Epithelial cell of alveolus of lung (primary cell): ENCODE results near the gene RBM15. TPM values are rescaled to one million over a fixed set of nuclear protein-coding genes. Genes with fewer than 3 reads are reported as not detected.

Source experiments
- total RNA-seq: library from RNA; depleted of rRNA; stranded (reverse); fragments of >200 nt; gene quantifications from 2 replicates; pipeline ENCODE4 v1.2.1, GENCODE V29; 2015

Gene RBM15
- total RNA-seq, result 20.3 and 31.5 TPM in 2 replicates

GRCh38 chr1:110338886-110339406 is at the start of gene RBM15:
Gene RBM15 (plus strand): TSS chr1:110339377. CDS start chr1:110339406, 29 bp downstream.

DNA sequence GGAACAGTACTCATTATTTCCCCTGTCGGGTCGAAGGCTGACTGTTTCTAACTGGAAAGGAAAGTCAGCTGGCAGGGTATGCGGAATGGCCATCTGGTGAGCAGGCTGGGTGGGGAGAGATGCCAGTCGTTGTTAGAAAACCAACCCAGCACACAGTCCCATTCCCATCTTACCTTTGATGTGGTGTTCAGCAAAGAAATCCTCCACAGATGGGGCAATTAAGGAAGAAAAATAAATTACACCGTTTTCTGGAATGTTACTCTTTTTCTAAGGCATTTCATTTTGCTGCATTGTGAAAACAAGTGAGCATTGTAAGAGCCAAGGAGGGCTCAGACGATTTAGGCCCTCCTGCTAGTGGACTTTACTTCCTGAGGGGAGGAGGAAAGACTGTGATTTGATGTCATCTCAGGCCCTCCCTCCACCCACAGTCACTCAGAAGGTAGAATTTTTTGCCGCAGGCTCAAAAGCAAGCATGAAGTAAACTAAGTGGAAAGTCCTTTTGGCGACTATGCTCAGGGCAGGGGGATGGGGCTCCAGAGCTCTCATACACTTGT is 51.6 kb downstream of the RBM15 start, which contains the start of gene SLC16A4:
Gene SLC16A4 (minus strand): TSS at position 335 of the 554 bp plus-strand sequence. CDS start 1,703 bp downstream, outside the sequence.

Other genes starting within 250 kb of the RBM15 start
- gene UBL4B, start 226.9 kb upstream of the RBM15 start, total RNA-seq, result not detected in 2 replicates
- gene SLC6A17, start 188.9 kb upstream of the RBM15 start, total RNA-seq, result 0.13 TPM in 1 of 2 replicates, not detected in the other
- gene KCNC4, start 129.1 kb upstream of the RBM15 start, total RNA-seq, result 0.88 and 1.0 TPM in 2 replicates
- gene SLC16A4, start 51.6 kb downstream of the RBM15 start, total RNA-seq, result 20.8 and 21.7 TPM in 2 replicates
- gene LAMTOR5, start 68.3 kb downstream of the RBM15 start, total RNA-seq, result 111 and 158 TPM in 2 replicates
- gene PROK1, start 111.8 kb downstream of the RBM15 start, total RNA-seq, result not detected in 2 replicates
- gene KCNA10, start 179.8 kb downstream of the RBM15 start, total RNA-seq, result not detected in 2 replicates